Stomach (tissue), 4 donors: ENCODE data around the gene SLC30A10.

Experiments used
- CTCF ChIP-seq, 7 experiments: fragments of 450-650 bp in 4 of 7; fragments of 200-600 bp in 3 of 7; sonication (generic) in 3 of 7; IDR thresholded peaks; one replicate each; pipeline ENCODE4 v1.5.1; 2016 to 2019; ENCODE audit warnings: antibody characterized with exemption in 7 of 7, control low read depth in 2 of 7, mild to moderate bottlenecking in 1 of 7
- POLR2A ChIP-seq, 4 donors: fragments of 450-650 bp; IDR thresholded peaks; one replicate each; pipeline ENCODE4 v1.6.1; 2016; ENCODE audit warnings: antibody characterized with exemption in 4 of 4, control low read depth in 2 of 4, mild to moderate bottlenecking in 1 of 4, moderate library complexity in 1 of 4
- POLR2AphosphoS5 ChIP-seq, 3 donors: sonication (generic); formaldehyde crosslinking; IDR thresholded peaks; one replicate each; pipeline ENCODE4 v1.6.1; 2016; ENCODE audit warnings: antibody characterized with exemption in 3 of 3

GRCh38 chr1:219927298-219927955, 930 bp downstream of the SLC30A10 start:
- TF ChIP-seq CTCF (IDR thresholded peaks at IDR 0.05) (no peak), POLR2A (IDR thresholded peaks at IDR 0.05) (no peak), POLR2AphosphoS5 (IDR thresholded peaks at IDR 0.05) (no peak)
